Hepatocyte (in vitro differentiated cells): Measurements from ENCODE around the gene BAZ1B.

Source experiments
- CTCF ChIP-seq: fragments of 200-600 bp; sonication (generic); IDR thresholded peaks from 2 replicates; pipeline ENCODE4 v1.5.1; 2016; ENCODE audit warnings: antibody characterized with exemption, mild to moderate bottlenecking; ENCODE audit not compliant: poor library complexity
- EZH2 ChIP-seq: fragments of 200-600 bp; sonication (generic); IDR thresholded peaks from 2 replicates; pipeline ENCODE4 v1.6.1; 2016; ENCODE audit warnings: antibody characterized with exemption, mild to moderate bottlenecking, borderline replicate concordance

- TF ChIP-seq CTCF (no peak), EZH2 (no peak)
Measured at GRCh38 chr7:73520673-73521635, 1.1 kb downstream of the BAZ1B start.
